IMR-90 (cell line): Measurements from ENCODE around the gene NR5A1. TPM values are rescaled to one million over a fixed set of nuclear protein-coding genes. Genes with fewer than 3 reads are reported as not detected.
A peak's percentile ranks its signal among the peaks of the same experiment; 100 is the strongest.

Experiments used
- ATAC-seq: fragments of 200-7000 bp; cut with Tn5 transposase; 2 replicates; pipeline ENCODE4 v1.9.1; 2020; ENCODE audit warnings: low read depth, mild to moderate bottlenecking, moderate library complexity
- BruUV-seq: library from RNA; stranded (reverse); fragments of 400-500 nt; replicated peaks from 2 replicates; lab custom pipeline; 2021; lab: Mats Ljungman, UMichigan
- CTCF ChIA-PET: fragments of 300-600 bp; formaldehyde crosslinking; extraction: SDS; loops from one replicate; lab custom pipeline; 2021; ENCODE audit warnings: antibody characterized with exemption; lab: Yijun Ruan, JAX
- POLR2A ChIA-PET: fragments of 300-600 bp; sonication (Branson Sonifier 250); formaldehyde crosslinking; loops from one replicate; lab custom pipeline; 2022; ENCODE audit warnings: antibody characterized with exemption; ENCODE audit not compliant: unreplicated experiment; lab: Charles Lee
- DNase-seq: peaks from one replicate; pipeline ENCODE4 v3.0.0; 2013
- H2AFZ ChIP-seq: replicated peaks from 2 replicates; pipeline ENCODE3; 2013; ENCODE audit warnings: low read length, mild to moderate bottlenecking; ENCODE audit not compliant: poor library complexity
- H2AK5ac ChIP-seq: 2 replicates; pipeline ENCODE4 v1.6.1; 2013; ENCODE audit warnings: low read depth, low read length, inconsistent platforms
- H2AK9ac ChIP-seq: replicated peaks from 2 replicates; pipeline ENCODE3; 2013; ENCODE audit warnings: mild to moderate bottlenecking, low read depth, low read length, moderate library complexity; ENCODE audit not compliant: poor library complexity
- H2BK120ac ChIP-seq: 2 replicates; pipeline ENCODE4 v1.6.1; 2013; ENCODE audit warnings: low read depth, low read length, inconsistent platforms
- H2BK15ac ChIP-seq: 3 replicates; pipeline ENCODE4 v1.6.1; 2013; ENCODE audit warnings: low read depth, low read length, inconsistent platforms
- H2BK20ac ChIP-seq: 2 replicates; pipeline ENCODE4 v1.6.1; 2013; ENCODE audit warnings: low read depth, mild to moderate bottlenecking, inconsistent platforms, low read length, moderate library complexity
- H2BK5ac ChIP-seq: 2 replicates; pipeline ENCODE4 v1.6.1; 2013; ENCODE audit warnings: mild to moderate bottlenecking, low read depth, low read length, inconsistent platforms; ENCODE audit not compliant: poor library complexity, severe bottlenecking
- H3K14ac ChIP-seq: replicated peaks from 2 replicates; pipeline ENCODE4 v1.6.1; 2013; ENCODE audit warnings: low read depth, low read length, inconsistent platforms
- H3K18ac ChIP-seq: 2 replicates; pipeline ENCODE4 v1.6.1; 2013; ENCODE audit warnings: low read depth, low read length, control low read depth
- H3K23ac ChIP-seq: 2 replicates; pipeline ENCODE4 v1.6.1; 2013; ENCODE audit warnings: low read depth, low read length, inconsistent platforms
- H3K27ac ChIP-seq: 2 replicates; pipeline ENCODE4 v1.5.1; 2013; ENCODE audit warnings: mild to moderate bottlenecking, control low read depth, low read length; ENCODE audit not compliant: insufficient read depth
- H3K27me3 ChIP-seq: 2 replicates; pipeline ENCODE4 v1.6.1; 2013; ENCODE audit warnings: low read length; ENCODE audit not compliant: control insufficient read depth, insufficient read depth
- H3K36me3 ChIP-seq: 2 replicates; pipeline ENCODE4 v1.6.1; 2013; ENCODE audit warnings: low read length, mixed read lengths; ENCODE audit not compliant: control insufficient read depth, insufficient read depth
- H3K4ac ChIP-seq: 2 replicates; pipeline ENCODE4 v1.6.1; 2013; ENCODE audit warnings: low read depth, low read length, inconsistent platforms
- H3K4me1 ChIP-seq: 2 replicates; pipeline ENCODE4 v1.6.1; 2013; ENCODE audit warnings: low read length, mixed read lengths; ENCODE audit not compliant: control insufficient read depth, insufficient read depth
- H3K4me2 ChIP-seq: 2 replicates; pipeline ENCODE4 v1.6.1; 2013; ENCODE audit warnings: low read depth, mild to moderate bottlenecking, control low read depth, low read length, moderate library complexity
- H3K4me3 ChIP-seq: 2 replicates; pipeline ENCODE4 v1.5.1; 2013; ENCODE audit warnings: low read depth, mild to moderate bottlenecking, control low read depth, low read length, moderate library complexity; ENCODE audit not compliant: insufficient read depth
- H3K56ac ChIP-seq: 2 replicates; pipeline ENCODE4 v1.6.1; 2013; ENCODE audit warnings: low read length, inconsistent platforms; ENCODE audit not compliant: insufficient read depth; ENCODE audit errors: extremely low read depth
- H3K79me1 ChIP-seq, 2 experiments: 2 replicates each; pipeline ENCODE4 v1.6.1; 2013; ENCODE audit warnings: low read length in 2 of 2, inconsistent platforms in 1 of 2, low read depth in 1 of 2
- H3K9ac ChIP-seq: 2 replicates; pipeline ENCODE4 v1.6.1; 2013; ENCODE audit warnings: low read depth, low read length, control low read depth
- H3K9me1 ChIP-seq: 2 replicates; pipeline ENCODE4 v1.6.1; 2013; ENCODE audit warnings: low read length, inconsistent platforms; ENCODE audit not compliant: insufficient read depth
- H3K9me3 ChIP-seq: 2 replicates; pipeline ENCODE4 v1.6.1; 2013; ENCODE audit warnings: low read length; ENCODE audit not compliant: control insufficient read depth, insufficient read depth
- H4K20me1 ChIP-seq: 2 replicates; pipeline ENCODE4 v1.6.1; 2013; ENCODE audit warnings: low read length, inconsistent platforms; ENCODE audit not compliant: insufficient read depth
- H4K5ac ChIP-seq: 2 replicates; pipeline ENCODE4 v1.6.1; 2013; ENCODE audit warnings: mild to moderate bottlenecking, low read depth, low read length, control low read depth
- H4K8ac ChIP-seq, 2 experiments: 2 replicates each; pipeline ENCODE4 v1.6.1; 2013; ENCODE audit warnings: low read depth in 2 of 2, low read length in 2 of 2, control low read depth in 1 of 2, inconsistent platforms in 1 of 2
- H4K91ac ChIP-seq: 2 replicates; pipeline ENCODE4 v1.6.1; 2013; ENCODE audit warnings: low read depth, low read length, inconsistent platforms; ENCODE audit not compliant: insufficient read depth
- BHLHE40 ChIP-seq: fragments of 150-350 bp; IDR thresholded peaks from 2 replicates; pipeline ENCODE4 v1.6.1; 2016; ENCODE audit warnings: mild to moderate bottlenecking, low read depth, low read length
- CHD1 ChIP-seq: IDR thresholded peaks from 2 replicates; pipeline ENCODE4 v1.6.1; 2012; ENCODE audit warnings: low read depth, low read length, improper control_type of control experiment
- FOS ChIP-seq: fragments of 150-350 bp; IDR thresholded peaks from 2 replicates; pipeline ENCODE4 v1.6.1; 2016; ENCODE audit warnings: low read depth, low read length
- MXI1 ChIP-seq: IDR thresholded peaks from 2 replicates; pipeline ENCODE4 v1.6.1; 2012; ENCODE audit warnings: low read depth, mild to moderate bottlenecking, low read length, moderate library complexity, borderline replicate concordance
- RCOR1 ChIP-seq: IDR thresholded peaks from 2 replicates; pipeline ENCODE4 v1.6.1; 2012; ENCODE audit warnings: mild to moderate bottlenecking, low read length, improper control_type of control experiment; ENCODE audit not compliant: insufficient replicate concordance
- SMC3 ChIP-seq: fragments of 150-350 bp; IDR thresholded peaks from 2 replicates; pipeline ENCODE4 v1.6.1; 2016; ENCODE audit warnings: low read depth, mild to moderate bottlenecking, antibody characterized with exemption, low read length, moderate library complexity
- WGBS, 2 experiments: methylation state at CpG; one replicate each; pipeline versions ENCODE4 v1.1.5 to v1.1.7; 2013; ENCODE audit warnings: missing lambda C conversion rate in 2 of 2; ENCODE audit not compliant: insufficient read length in 1 of 2; ENCODE audit errors: extremely low coverage in 2 of 2; 5-methylcytosine and 5-hydroxymethylcytosine counted together
- dilution Hi-C: fragments of 300-500 bp; cut with HindIII; formaldehyde crosslinking; loops from one replicate; pipeline ENCODE4 v1.14.3; 2018; ENCODE audit warnings: low sequenced_read_pairs; ENCODE audit not compliant: unreplicated experiment
- in situ Hi-C: fragments of 300-500 bp; cut with MboI; formaldehyde crosslinking; loops from 3 replicates; pipeline ENCODE4 v1.14.3; 2019; ENCODE audit warnings: low sequenced_read_pairs, inconsistent platforms, mixed read lengths
- intact Hi-C: fragments of 100-400 bp; cut with micrococcal nuclease; formaldehyde crosslinking; loops from 2 replicates; pipeline ENCODE4 v1.10.0; 2022
- polyA plus RNA-seq, 3 experiments: library from polyadenylated mRNA; depleted of rRNA; stranded (reverse); fragments of >200 nt; gene quantifications; 2 replicates each; pipeline ENCODE4 v1.2.3, GENCODE V29; 2012; ENCODE audit warnings: low replicate concordance in 1 of 3
- total RNA-seq: library from RNA; depleted of rRNA; stranded (reverse); fragments of >200 nt; gene quantifications from 2 replicates; pipeline ENCODE4 v1.2.3, GENCODE V29; 2012
- TF ChIP-seq, protein P1 (sequence below): fragments of 150-350 bp; IDR thresholded peaks from 2 replicates; pipeline ENCODE4 v1.6.1; 2017; ENCODE audit warnings: mild to moderate bottlenecking, antibody characterized with exemption, low read length, low read depth
- TF ChIP-seq, protein P2 (sequence below): fragments of 150-350 bp; IDR thresholded peaks from 2 replicates; pipeline ENCODE4 v1.6.1; 2016; ENCODE audit warnings: low read depth, mild to moderate bottlenecking, low read length, moderate library complexity, borderline replicate concordance

The NR5A1 gene
- total and polyA plus RNA-seq, 2 of the 4 experiments (the other 2 are of a cell fraction), result not detected

DNA sequence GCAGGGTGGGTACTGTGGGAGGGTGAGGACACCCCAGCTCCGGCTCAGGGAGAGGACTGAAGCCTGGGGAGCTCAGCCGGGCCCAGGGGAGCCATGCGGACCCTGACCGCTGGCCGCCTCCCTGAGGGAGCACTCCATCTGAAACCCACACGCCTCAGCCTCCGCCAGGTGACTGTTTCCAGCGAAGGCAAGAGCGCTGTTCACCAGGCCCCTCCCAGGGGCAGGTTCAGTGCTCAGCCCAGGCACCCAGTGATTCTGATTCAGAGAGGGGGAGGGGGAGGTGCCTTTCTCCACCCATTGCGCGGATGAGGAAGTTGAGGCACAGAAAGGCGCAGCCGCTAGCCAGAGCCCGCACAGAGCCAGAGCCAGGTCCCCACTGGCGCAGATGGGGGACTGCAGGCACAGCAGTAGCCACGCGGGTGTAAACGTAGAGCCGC lies 30.0 kb downstream of the NR5A1 start:
- in situ Hi-C loops, result no loop called here
- Histone ChIP-seq H2BK20ac (no peak overlapping the region), H2BK5ac (no peak overlapping the region), H3K56ac (no peak overlapping the region), H3K9me1 (no peaks in the 10 kb centered on the region), H2AK9ac (peak overlapping the region; percentile 55), H3K18ac (no peak overlapping the region), H3K9ac (no peak overlapping the region), H3K4me2 (no peak overlapping the region), H3K4me3 (no peak overlapping the region), H2AFZ (peak overlapping the region; percentile 76), H3K14ac (no peak overlapping the region), H3K36me3 (no peaks in the 10 kb centered on the region), H4K20me1 (no peaks in the 10 kb centered on the region), H4K8ac (no peak overlapping the region), H4K5ac (no peak overlapping the region), H3K27me3 (peaks cover 79% of the 10 kb centered on the region), H3K9me3 (no peaks in the 10 kb centered on the region), H3K79me1 (no peaks in the 10 kb centered on the region), H2BK120ac (no peak overlapping the region), H3K4me1 (no peaks in the 10 kb centered on the region), H3K23ac (no peak overlapping the region), H3K4ac (no peak overlapping the region), H3K27ac (no peak overlapping the region), H2AK5ac (no peak overlapping the region), H2BK15ac (no peak overlapping the region), H4K91ac (no peak overlapping the region)
- POLR2A ChIA-PET, result no interaction called here
- BruUV-seq, result no TSS peak
- ATAC-seq (no peak), DNase-seq (no peak)
- 27% methylated on average over 7 of the region's 19 CpGs; no CpG with 5 or more reads in 1 of the 2 experiments for WGBS, 2 experiments
- dilution Hi-C loops, result no loop called here
- CTCF ChIA-PET, result no interaction called here
- no peak for TF ChIP-seq SMC3
- TF ChIP-seq, protein P1, sequence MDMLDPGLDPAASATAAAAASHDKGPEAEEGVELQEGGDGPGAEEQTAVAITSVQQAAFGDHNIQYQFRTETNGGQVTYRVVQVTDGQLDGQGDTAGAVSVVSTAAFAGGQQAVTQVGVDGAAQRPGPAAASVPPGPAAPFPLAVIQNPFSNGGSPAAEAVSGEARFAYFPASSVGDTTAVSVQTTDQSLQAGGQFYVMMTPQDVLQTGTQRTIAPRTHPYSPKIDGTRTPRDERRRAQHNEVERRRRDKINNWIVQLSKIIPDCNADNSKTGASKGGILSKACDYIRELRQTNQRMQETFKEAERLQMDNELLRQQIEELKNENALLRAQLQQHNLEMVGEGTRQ, result no peak
- TF ChIP-seq CHD1, result no peak
- no peak for TF ChIP-seq FOS
- no peak for TF ChIP-seq MXI1
- no peak for TF ChIP-seq RCOR1
- TF ChIP-seq BHLHE40, result no peak
- TF ChIP-seq, protein P2, sequence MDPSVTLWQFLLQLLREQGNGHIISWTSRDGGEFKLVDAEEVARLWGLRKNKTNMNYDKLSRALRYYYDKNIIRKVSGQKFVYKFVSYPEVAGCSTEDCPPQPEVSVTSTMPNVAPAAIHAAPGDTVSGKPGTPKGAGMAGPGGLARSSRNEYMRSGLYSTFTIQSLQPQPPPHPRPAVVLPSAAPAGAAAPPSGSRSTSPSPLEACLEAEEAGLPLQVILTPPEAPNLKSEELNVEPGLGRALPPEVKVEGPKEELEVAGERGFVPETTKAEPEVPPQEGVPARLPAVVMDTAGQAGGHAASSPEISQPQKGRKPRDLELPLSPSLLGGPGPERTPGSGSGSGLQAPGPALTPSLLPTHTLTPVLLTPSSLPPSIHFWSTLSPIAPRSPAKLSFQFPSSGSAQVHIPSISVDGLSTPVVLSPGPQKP, result no peak
- intact Hi-C loops, result no loop called here
